ENCODE data around the gene RRM1.

DNA sequence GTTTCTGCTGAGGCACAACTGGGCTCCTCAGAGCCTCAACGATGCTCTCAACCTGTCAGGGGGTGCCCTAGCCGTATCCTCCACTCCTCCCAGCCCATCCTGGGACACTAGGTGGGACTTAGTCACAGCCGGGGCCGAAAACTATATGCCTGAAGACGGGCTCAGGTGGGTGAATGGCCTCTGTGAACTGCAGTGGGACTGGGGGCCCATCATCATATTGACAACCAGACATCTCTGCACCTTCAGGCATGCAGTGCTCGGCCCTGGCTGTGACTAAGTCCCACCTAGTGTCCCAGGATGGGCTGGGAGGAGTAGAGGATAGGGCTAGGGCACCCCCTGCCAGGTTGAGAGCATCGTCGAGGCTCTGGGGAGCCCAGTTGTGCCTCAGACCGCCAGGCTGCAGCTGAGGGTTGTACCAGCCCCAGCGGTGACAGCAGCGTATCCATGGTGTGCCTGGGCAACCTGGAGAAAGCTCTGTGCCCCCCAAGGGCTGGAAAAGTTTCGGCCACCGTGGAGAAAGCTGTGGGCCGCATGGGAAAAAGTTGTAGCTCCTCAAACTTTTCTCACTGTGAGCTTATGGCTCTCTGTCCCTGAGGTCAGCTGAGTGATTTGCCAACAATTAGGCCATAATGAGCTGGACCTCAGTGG, 88.9 kb downstream of the RRM1 start:
- TF ChIP-seq EZH2 (IDR thresholded peaks at IDR 0.05; ENCODE audit: insufficient read depth, poor library complexity, severe bottlenecking), result no peak
- no peak for TF ChIP-seq EZH2phosphoT487 (IDR thresholded peaks at IDR 0.05; ENCODE audit: insufficient read depth, low read depth)

All from GM23248 (cell line).